Putamen (tissue), 1 donor: ENCODE data around the gene HLA-B.
"Not testable (repeated sequence)": the region's sequence is repeated elsewhere in the genome, so short reads cannot be mapped to it uniquely, and the experiment has no call there.

ENCODE experiments used
- DNase-seq: peaks from one replicate; pipeline ENCODE4 v3.0.0-alpha.2; 2016; ENCODE audit warnings: low spot score

The HLA-B gene

DNA sequence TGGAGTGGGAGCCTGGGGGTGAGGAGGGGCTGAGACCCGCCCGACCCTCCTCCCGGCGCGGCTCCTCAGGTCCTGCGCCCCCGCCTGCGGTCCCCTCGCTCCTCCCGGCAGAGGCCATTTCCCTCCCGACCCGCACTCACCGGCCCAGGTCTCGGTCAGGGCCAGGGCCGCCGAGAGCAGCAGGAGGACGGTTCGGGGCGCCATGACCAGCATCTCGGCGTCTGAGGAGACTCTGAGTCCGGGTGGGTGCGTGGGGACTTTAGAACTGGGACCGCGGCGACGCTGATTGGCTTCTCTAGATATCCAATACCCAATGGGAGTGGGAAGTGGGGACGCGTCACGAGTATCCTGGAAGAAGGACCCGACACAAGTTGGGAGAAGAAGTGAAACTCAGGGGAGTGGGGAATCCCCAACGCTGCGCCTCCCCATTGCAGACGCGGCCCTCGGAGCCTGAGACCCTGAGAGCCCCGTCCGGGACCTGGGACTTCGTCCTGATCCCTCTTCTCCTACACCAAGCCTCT, at the start of gene HLA-B:
HLA-B (minus strand) TSS at position 234 of the 521 bp plus-strand sequence; CDS start at position 213, 21 bp downstream.
- peak; percentile 66 for DNase-seq

- DNase-seq = no peak
Observed at GRCh38 chr6:31405996-31406395, 49.0 kb upstream of the HLA-B start.

DNA sequence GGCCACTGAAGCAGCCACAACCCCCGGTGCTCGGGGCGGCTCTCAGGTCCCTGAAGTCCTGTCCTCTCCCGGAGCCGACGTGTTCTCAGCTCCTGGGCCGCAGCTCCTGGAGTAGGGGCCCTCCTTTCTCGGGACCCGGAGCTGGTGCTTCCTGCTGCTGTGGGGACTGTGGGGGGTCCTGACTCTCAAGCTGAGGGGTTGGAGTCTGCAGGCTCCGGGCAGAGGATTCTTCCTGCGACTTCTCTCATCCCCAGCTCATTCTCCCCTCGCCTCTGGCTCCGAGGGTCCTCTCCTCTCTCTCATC, 47.0 kb upstream of the HLA-B start:
- not testable (repeated sequence) for DNase-seq

- DNase-seq = peak; percentile 66
Observed at GRCh38 chr6:31403283-31404060, 46.5 kb upstream of the HLA-B start, which contains the start of gene MICA. TSS of gene MICA (plus strand) at chr6:31403595. CDS start at chr6:31403633, 38 bp downstream.

- no peak for DNase-seq
Observed at GRCh38 chr6:31402324-31403282, 45.6 kb upstream of the HLA-B start.

DNA sequence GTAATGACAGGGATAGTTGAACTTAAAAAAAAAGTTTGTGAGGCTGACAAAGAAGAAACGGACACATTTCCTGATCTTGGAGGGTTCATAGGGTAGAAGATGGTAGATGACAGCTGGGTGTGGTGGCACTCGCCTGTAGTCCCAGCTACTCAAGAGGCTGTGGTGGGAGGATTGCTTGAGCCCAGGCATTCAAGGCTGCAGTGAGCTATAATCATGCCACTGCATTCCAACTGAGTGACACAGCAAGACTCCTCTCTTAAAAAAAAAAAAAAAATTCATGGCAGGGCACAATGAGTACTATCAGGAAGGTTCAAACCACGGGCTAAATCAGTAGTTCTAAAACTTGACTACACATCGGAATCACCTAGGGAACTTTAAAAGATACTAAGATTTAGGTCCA, 44.4 kb upstream of the HLA-B start:
- no peak for DNase-seq

DNA sequence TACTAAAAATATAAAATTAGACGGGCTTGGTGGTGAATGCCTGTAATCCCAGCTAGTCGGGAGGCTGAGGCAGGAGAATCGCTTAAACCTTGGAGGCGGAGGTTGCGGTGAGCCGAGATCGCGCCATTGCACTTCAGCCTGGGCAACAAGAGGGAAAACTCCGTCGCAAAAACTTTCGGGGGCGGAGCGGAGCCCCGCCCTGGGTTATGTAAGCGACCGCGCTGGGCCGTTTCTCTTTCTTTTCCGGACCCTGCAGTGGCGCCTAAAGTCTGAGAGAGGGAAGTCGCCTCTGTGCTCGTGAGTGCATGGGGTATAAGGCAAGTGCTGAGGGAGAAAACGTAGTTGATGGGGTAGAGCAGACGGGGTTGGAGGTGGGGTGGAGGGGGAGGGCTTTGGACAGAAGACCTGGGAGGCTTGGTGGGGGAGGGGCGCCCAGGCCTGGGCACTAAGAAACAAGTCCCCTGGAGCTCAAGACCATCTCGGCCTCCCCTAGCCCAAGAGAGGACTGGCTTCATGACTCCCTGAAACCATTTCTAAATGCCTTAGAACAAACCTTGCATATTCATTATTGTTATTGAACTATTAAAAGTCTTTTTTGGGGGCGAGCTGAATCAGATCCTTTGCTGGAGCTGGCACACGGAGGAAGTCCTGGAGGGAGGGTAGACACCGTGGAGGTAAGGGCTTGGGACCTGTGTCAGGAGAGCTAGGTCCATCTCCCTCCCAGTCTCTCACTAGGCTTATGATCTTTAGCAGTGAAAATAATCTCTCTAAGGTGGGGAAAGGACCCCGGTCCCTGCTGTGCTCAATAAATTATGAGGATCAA, 43.7 kb upstream of the HLA-B start:
- peak; percentile 43 for DNase-seq

DNA sequence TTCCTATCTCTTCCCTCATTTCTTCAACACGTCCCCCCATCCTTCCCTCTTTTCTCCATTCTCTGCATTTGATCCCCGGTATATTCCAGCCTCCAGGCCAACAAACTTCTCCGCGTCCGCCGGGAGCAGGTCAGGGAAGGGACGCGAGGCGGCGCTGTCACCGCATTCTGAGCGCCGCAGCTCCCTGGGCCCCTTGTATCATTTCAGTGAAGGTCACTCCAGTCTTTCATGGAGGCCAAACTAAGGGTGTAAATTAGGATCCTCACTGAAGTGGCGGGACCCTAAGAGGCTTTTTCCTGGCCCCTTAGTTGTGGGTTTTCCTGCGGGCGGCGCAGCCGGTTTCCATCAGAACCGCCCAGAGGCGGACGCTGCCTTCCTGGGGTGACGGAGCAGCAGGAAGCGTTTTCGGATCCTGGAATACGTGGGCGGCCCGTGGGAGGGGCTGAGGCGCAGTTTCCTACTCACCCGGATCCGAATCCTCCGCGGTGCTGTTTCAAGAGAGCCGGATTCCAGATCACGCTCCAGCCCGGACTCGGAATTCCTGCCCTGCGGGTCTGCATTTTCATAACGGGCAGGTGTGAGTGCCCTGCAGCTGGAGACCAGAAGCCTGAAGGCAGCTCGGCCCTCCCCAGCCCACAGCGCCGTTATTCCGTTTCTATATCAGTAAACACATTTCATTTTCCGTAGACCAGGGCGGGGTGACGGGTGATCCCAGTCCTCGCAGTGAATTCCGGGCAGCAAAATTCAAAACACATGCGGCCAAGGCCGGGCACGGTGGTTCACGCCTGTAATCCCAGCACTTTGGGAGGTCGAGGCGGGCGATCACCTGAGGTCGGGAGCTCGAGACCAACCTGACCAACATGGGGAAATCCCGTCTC, 42.8 kb upstream of the HLA-B start:
- DNase-seq = peak; percentile 82

DNA sequence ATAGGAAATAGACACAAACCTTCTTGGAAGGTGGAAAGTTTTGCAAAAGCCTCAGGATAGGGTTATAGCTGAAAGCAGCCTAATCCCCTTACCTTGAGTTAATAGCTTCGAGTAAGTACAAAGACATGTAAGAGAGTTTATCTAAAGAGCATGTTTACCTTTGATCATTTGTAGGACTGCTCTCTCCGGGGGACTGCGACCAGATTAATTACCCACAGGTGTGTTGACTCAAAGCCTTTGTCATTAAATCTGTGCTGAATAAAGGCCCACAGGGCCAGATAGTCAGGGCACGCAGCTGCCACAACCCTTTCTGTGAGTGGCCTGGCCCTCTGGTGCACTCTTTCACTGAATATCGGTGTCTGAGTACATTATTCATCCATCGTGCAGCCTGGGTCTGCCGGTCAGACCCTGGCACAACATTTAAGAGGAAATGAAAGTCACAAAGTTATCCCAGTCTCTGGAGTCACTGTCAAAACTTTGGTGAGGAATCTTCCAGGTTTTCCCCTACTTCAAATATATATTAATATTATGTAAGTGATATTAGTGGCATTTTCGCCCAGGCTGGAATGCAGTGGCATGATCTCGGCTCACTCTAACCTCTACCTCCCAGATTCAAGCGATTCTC, 41.0 kb upstream of the HLA-B start:
- DNase-seq = no peak

- not testable (repeated sequence) for DNase-seq
Observed at GRCh38 chr6:31397153-31397499, 40.1 kb upstream of the HLA-B start.

GRCh38 chr6:31396422-31397152, 39.6 kb upstream of the HLA-B start:
- DNase-seq = peak; percentile 74

DNA sequence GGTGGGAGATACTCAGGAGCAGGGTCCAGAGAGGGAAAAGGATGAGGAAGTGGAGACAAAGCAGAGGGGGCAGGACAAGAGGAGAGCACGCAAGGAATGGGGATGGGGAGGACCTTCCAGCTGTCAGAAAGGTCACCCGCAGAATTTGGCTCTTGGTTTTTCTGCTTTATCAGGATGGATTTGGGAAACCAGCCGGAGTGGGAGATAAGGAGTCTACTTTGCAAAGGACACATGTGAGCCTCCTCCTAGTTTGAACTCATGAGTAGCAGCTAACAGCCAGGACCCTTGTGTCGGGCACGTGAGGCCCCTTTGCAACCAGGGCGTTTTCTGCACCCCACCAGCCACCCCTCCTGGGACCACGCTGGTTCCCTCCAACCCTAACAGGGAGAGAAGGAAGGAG, 38.9 kb upstream of the HLA-B start:
- DNase-seq = no peak

GRCh38 chr6:31394381-31394780, 37.4 kb upstream of the HLA-B start:
- no peak for DNase-seq

GRCh38 chr6:31393932-31394331, 37.0 kb upstream of the HLA-B start:
- no peak for DNase-seq

- not testable (repeated sequence) for DNase-seq
Observed at GRCh38 chr6:31389802-31390132, 32.8 kb upstream of the HLA-B start.

GRCh38 chr6:31388916-31389801, 32.2 kb upstream of the HLA-B start:
- DNase-seq = not testable (repeated sequence)

DNA sequence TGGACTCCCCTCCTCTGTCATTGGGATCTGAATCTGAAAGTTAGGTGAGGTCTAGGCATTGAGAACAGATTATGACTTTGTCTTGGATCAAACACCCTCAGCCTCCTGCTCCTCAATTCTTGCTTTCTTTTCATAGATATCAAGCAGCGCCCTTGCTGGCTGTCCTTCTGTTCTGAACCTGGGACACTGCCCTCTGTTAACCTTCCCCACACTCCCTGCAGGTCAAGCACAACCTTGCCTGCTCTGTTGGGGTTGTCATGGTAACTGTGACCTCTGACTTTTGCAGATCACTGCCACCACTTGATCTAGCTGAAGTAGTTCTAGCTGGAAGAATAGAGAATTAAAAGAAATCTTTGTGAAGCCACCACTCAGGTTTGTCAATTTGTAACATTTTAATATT, 30.0 kb upstream of the HLA-B start:
- no peak for DNase-seq

GRCh38 chr6:31386099-31386498, 29.1 kb upstream of the HLA-B start:
- no peak for DNase-seq

DNA sequence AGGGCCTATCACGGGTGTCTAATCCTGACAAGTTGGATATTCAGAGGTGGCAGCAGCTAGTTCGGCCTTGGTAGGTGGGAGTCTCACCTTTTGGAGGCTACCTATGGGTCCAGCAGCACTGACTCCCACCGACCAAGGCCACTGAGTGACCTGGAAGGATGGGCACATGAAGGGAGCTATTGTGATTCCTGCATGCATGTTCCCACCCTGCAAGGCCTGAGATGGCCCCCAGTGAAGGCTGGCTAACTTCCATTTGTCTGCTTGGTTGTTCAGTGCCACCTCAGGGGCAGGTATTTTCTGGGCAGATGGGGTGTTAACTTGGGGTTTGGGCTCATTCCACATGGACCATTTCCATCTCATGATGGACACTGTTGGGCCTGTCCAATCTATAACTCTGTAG, 28.1 kb upstream of the HLA-B start:
- DNase-seq = no peak
